Glutamatergic neuron (in vitro differentiated cells): ENCODE measurements around the gene PYCARD. TPM values are rescaled to one million over a fixed set of nuclear protein-coding genes. Genes with fewer than 3 reads are reported as not detected.

Experiments
- DNase-seq: peaks from one replicate; pipeline ENCODE4 v3.0.0; 2022
- H3K27ac Mint-ChIP-seq: one replicate; pipeline ENCODE4 v1.8.0; 2020; ENCODE audit warnings: mild to moderate bottlenecking, mixed read lengths, inconsistent platforms; ENCODE audit not compliant: unreplicated experiment
- H3K27me3 Mint-ChIP-seq: one replicate; pipeline ENCODE4 v1.8.0; 2020; ENCODE audit warnings: mild to moderate bottlenecking, moderate library complexity, mixed read lengths, inconsistent platforms; ENCODE audit not compliant: unreplicated experiment
- H3K36me3 Mint-ChIP-seq: one replicate; pipeline ENCODE4 v1.8.0; 2020; ENCODE audit warnings: mild to moderate bottlenecking, mixed read lengths, inconsistent platforms; ENCODE audit not compliant: unreplicated experiment
- H3K4me1 Mint-ChIP-seq: one replicate; pipeline ENCODE4 v1.8.0; 2020; ENCODE audit warnings: mild to moderate bottlenecking, low read depth, mixed read lengths, inconsistent platforms; ENCODE audit not compliant: unreplicated experiment
- H3K4me3 Mint-ChIP-seq: one replicate; pipeline ENCODE4 v1.8.0; 2020; ENCODE audit warnings: mild to moderate bottlenecking, mixed read lengths, inconsistent platforms; ENCODE audit not compliant: unreplicated experiment
- H3K9me3 Mint-ChIP-seq: one replicate; pipeline ENCODE4 v1.8.0; 2020; ENCODE audit warnings: mild to moderate bottlenecking, moderate library complexity, mixed read lengths, inconsistent platforms; ENCODE audit not compliant: unreplicated experiment
- total RNA-seq: library from RNA; stranded (reverse); fragmentation: NEBNext Ultra II Directional; extraction: Animal tissue kit (Norgen Biotek cat#: 25700); gene quantifications from one replicate; pipeline ENCODE4 v1.2.1, GENCODE V29; 2021; ENCODE audit not compliant: unreplicated experiment
- TF ChIP-seq, protein P1 (sequence below): fragments of 200-600 bp; sonication (generic); IDR thresholded peaks from one replicate; pipeline ENCODE4 v1.5.0; 2021; ENCODE audit not compliant: partially characterized antibody, unreplicated experiment

The PYCARD gene
- total RNA-seq, 1 donor from 2014 or later, result 0.71 TPM

- TF ChIP-seq, protein P1, sequence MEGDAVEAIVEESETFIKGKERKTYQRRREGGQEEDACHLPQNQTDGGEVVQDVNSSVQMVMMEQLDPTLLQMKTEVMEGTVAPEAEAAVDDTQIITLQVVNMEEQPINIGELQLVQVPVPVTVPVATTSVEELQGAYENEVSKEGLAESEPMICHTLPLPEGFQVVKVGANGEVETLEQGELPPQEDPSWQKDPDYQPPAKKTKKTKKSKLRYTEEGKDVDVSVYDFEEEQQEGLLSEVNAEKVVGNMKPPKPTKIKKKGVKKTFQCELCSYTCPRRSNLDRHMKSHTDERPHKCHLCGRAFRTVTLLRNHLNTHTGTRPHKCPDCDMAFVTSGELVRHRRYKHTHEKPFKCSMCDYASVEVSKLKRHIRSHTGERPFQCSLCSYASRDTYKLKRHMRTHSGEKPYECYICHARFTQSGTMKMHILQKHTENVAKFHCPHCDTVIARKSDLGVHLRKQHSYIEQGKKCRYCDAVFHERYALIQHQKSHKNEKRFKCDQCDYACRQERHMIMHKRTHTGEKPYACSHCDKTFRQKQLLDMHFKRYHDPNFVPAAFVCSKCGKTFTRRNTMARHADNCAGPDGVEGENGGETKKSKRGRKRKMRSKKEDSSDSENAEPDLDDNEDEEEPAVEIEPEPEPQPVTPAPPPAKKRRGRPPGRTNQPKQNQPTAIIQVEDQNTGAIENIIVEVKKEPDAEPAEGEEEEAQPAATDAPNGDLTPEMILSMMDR, result no peak
- DNase-seq, result no peak
- Mint-ChIP-seq H3K9me3 (peaks cover 5% of the 10 kb centered on the region), H3K36me3 (peaks cover 6% of the 10 kb centered on the region), H3K4me1 (no peaks in the 10 kb centered on the region), H3K27me3 (peaks cover 4% of the 10 kb centered on the region), H3K4me3 (no peak overlapping the region), H3K27ac (no peak overlapping the region)
These were observed 8.7 kb downstream of the PYCARD start for GRCh38 chr16:31193874-31194273.

GRCh38 chr16:31192856-31193642 is 9.5 kb downstream of the PYCARD start:
- Mint-ChIP-seq H3K27ac (no peak overlapping the region), H3K9me3 (peaks cover 2% of the 10 kb centered on the region), H3K36me3 (peaks cover 6% of the 10 kb centered on the region), H3K4me1 (no peaks in the 10 kb centered on the region), H3K4me3 (no peak overlapping the region), H3K27me3 (peaks cover 4% of the 10 kb centered on the region)
- no peak for DNase-seq
- TF ChIP-seq, protein P1, result no peak

GRCh38 chr16:31191697-31192428 is 10.7 kb downstream of the PYCARD start:
- Mint-ChIP-seq H3K27ac (no peak overlapping the region), H3K4me3 (no peak overlapping the region), H3K9me3 (peaks cover 2% of the 10 kb centered on the region), H3K36me3 (peaks cover 6% of the 10 kb centered on the region), H3K4me1 (no peaks in the 10 kb centered on the region), H3K27me3 (peaks cover 4% of the 10 kb centered on the region)
- no peak for DNase-seq
- TF ChIP-seq, protein P1, result no peak

GRCh38 chr16:31190818-31191444 is 11.6 kb downstream of the PYCARD start:
- Mint-ChIP-seq H3K9me3 (peaks cover 2% of the 10 kb centered on the region), H3K27ac (no peak overlapping the region), H3K27me3 (peaks cover 4% of the 10 kb centered on the region), H3K4me1 (no peaks in the 10 kb centered on the region), H3K36me3 (peaks cover 6% of the 10 kb centered on the region), H3K4me3 (no peak overlapping the region)
- no peak for DNase-seq
- TF ChIP-seq, protein P1, result no peak
